Esophagus muscularis mucosa (tissue), 3 donors: Measurements from ENCODE around the gene IPP.

Experiments
- CTCF ChIP-seq, 3 experiments: fragments of 200-600 bp in 2 of 3; fragments of 450-650 bp in 1 of 3; sonication (generic) in 2 of 3; IDR thresholded peaks; one replicate each; pipeline ENCODE4 v1.5.1; 2017 to 2019; ENCODE audit warnings: antibody characterized with exemption in 3 of 3, mild to moderate bottlenecking in 2 of 3, moderate library complexity in 1 of 3
- POLR2AphosphoS5 ChIP-seq, 2 donors: sonication (generic); formaldehyde crosslinking; IDR thresholded peaks; one replicate each; pipeline ENCODE4 v1.6.1; 2017; ENCODE audit warnings: antibody characterized with exemption in 2 of 2

- TF ChIP-seq POLR2AphosphoS5 (IDR thresholded peaks at IDR 0.05): no peak
- no peak for TF ChIP-seq CTCF (IDR thresholded peaks at IDR 0.05)
These were observed 11.3 kb downstream of the IPP start for GRCh38 chr1:45739137-45739536.
